VCaP (cell line): ENCODE data around the gene TBX1.

ENCODE experiments used
- H3K27ac ChIP-seq: fragments of 450-650 bp; 2 replicates; pipeline ENCODE4 v1.5.1; 2017
- TF ChIP-seq, protein P1 (sequence below): fragments of 450-650 bp; conservative IDR thresholded peaks from 2 replicates; pipeline ENCODE4 v1.5.1; 2017; ENCODE audit warnings: mild to moderate bottlenecking, moderate library complexity

TBX1 gene

DNA sequence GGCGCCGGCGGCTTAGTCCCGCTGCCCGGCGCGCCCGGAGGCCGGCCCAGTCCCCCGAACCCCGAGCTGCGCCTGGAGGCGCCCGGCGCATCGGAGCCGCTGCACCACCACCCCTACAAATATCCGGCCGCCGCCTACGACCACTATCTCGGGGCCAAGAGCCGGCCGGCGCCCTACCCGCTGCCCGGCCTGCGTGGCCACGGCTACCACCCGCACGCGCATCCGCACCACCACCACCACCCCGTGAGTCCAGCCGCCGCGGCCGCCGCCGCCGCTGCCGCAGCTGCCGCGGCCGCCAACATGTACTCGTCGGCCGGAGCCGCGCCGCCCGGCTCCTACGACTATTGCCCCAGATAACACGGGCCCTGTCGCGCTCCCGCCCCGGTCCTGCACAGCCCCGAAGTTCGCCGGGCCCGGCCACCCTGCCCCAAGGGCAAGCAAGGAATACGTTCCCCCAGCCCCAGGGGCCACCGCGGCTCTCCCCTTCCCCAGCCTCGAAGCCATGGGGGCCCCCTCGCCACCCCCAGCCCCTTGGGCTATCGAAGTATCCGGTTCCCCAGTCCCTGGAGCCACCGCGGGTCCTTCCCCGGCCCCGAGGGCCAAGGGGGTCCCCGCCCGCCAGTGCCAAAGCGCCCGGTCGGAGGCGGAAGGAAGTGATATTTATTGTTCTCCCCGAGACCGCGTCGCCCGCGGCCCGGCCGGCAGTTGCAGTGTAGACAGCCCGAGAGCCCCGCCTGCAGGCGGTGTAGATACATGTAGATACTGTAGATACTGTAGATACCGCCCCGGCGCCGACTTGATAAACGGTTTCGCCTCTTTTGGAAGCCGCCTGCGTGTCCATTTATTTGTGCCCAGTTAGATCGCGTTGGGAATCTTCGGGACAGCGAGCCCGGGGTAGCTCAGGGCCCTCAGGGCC lies 6.2 kb downstream of the TBX1 start:
- TF ChIP-seq, protein P1, sequence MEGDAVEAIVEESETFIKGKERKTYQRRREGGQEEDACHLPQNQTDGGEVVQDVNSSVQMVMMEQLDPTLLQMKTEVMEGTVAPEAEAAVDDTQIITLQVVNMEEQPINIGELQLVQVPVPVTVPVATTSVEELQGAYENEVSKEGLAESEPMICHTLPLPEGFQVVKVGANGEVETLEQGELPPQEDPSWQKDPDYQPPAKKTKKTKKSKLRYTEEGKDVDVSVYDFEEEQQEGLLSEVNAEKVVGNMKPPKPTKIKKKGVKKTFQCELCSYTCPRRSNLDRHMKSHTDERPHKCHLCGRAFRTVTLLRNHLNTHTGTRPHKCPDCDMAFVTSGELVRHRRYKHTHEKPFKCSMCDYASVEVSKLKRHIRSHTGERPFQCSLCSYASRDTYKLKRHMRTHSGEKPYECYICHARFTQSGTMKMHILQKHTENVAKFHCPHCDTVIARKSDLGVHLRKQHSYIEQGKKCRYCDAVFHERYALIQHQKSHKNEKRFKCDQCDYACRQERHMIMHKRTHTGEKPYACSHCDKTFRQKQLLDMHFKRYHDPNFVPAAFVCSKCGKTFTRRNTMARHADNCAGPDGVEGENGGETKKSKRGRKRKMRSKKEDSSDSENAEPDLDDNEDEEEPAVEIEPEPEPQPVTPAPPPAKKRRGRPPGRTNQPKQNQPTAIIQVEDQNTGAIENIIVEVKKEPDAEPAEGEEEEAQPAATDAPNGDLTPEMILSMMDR, result no peak
- H3K27ac ChIP-seq, result no peak overlapping the region

DNA sequence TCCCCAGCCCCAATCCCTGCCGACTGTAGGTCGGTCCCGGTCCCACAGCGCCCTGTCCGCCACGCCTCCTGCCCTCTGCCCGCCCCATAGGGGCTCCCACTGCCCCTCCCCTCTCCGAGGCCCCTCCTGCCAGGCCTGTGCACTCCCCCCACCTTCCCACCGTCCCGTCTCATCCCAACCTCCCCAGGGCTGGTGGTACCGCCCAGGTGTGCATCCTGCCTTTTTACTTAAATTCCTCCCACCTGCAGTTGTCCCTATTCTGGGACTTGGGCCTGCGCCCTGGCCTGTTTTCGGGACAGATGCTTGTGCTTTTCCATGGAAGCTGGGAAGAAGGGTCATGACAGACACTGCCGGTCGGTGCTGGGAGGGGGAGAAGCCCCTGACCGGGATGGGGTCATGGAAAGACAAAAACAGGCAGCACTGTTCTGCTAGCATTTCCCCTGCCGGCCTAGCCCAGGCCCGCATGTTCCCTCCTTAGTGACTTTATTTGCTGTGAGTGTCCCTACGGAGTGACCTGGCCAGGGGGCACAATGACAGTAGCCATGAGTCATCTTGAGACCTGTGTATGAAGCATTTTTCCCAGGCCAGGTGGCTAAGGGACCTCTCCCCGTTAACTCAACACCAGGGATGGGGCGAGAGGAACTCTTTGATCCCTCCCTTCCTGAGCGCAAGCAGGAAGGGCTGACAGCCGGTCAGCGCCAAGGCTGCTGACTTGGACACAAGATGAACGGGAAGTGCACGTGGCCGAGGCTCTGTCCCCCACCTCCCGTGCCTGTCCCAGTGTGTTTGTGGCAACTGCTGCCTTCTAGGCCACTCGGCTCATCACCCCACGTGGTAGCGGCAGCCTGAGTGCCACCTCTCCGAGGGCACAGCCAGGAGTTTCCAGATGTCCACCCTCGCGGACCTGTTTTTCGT lies 7.1 kb downstream of the TBX1 start:
- no peak overlapping the region for H3K27ac ChIP-seq
- TF ChIP-seq, protein P1, result no peak

DNA sequence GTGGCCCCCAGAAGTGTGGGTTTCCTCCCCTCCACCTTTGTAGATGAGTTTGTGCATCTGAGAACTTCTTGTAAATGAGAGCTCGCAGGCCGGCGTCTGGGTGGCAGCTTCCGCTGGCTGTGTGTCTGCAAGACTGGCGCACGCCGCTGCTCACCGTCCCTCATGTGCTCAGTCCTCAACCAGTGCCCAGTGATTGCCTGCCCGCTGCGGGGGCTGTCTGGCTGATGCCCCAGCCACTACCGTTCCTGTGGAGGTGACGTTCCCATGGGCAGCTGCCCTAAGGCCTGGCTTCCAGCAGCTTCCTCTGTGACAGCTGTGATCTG lies 8.8 kb downstream of the TBX1 start:
- TF ChIP-seq, protein P1, result no peak
- H3K27ac ChIP-seq, result no peak overlapping the region

DNA sequence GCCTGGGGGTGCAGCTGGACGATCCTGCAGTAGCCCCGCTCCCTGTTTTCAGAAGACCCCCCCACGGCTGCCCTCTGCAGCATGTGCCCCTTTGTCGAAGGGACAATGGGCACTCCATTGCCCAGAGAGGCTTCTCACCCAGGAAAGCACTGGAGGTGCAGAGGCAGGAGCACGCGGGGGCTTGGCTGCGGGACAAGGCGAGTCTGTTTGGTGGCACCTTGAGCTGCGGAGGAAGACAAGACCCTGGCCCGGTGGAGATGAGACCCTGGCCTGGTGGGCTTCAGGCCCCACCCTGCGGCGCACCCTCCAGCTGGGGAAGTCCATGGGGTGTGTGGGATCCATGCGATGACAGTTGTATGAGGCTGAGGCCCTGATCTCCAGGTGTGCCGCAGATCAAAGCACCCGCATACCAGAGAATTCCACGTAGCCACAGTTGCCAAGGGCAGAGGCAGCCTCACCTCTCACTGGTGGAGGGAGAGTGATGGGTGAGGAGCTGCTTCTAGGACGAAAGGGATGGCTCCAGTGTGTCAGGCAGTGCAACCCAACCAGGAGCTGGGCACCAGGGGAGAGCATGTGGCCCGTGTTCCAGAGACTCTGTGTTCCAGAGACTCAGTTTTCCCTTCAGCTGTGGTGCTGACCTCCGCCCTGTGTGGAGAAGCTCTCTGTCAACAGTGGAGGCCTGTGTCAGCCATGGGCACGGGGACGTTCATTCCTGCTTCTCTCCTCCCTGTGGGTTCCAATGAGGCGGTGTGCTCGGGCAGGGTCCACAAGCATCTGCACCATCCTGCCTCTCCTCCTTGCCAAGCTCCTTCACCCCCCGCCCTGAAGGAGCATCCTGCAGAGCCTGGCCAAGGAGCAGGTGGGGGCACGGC lies 10.0 kb downstream of the TBX1 start:
- TF ChIP-seq, protein P1, result no peak
- H3K27ac ChIP-seq, result no peak overlapping the region

DNA sequence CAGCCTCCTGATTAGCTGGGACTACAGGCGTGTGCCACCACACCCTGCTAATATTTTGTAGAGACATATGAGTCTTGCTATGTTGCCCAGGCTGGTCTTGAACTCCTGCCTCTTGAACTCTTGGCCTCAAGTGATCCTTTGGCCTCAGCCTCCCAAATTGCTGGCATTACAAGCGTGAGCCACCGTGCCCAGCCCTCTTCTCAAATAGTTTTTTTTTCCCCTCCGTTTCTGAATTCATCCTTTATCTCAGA lies 11.8 kb downstream of the TBX1 start:
- H3K27ac ChIP-seq, result no peak overlapping the region
- TF ChIP-seq, protein P1, result no peak

DNA sequence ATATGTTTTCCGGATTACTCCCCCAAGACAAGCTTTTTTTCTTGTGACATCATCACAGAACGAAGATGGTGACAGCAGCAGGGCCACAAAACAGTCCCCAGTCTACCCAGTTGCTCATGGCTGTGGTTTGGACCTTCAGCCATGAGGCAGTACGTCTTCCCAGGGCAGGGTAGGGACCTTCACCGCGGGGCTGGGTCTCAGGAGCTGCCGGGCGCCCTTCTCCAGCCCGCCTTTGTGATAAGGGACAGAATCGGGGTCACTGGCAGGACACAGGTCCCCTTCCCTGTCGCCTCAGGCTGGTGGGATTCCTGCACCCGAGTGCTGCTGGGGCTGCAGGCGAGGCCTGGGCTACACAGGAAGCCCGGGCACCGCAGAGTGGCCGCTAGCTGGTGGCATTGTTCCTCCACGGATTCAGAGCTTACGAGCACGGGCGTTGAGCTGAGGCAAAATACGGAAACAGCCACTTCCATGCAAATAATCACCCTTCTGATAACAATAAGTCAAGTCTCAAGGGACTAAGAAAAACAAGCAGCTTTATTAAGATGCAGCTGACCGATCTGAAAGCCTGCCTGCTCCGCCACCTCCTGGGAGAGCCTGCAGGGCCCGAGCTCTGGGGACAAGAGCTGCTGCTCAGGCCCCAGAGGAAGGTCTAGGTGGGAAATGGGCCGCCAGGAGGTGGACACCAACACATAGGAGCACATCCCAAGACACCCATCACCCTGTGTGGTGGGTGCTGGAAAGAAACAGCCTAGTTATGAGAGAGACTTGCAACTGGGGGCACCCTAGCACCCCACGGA lies 12.3 kb downstream of the TBX1 start:
- H3K27ac ChIP-seq, result peak overlapping the region; percentile 22; the same call in 1 of the 2 replicates
- TF ChIP-seq, protein P1, result no peak; the same call in 1 of the 2 replicates
